Ecto neural progenitor cell (in vitro differentiated cells): Measurements from ENCODE around the gene SMARCC1.
"Not testable (repeated sequence)": the region's sequence is repeated elsewhere in the genome, so short reads cannot be mapped to it uniquely, and the experiment has no call there.

Experiments used
- DNase-seq: peaks from one replicate; pipeline ENCODE4 v3.0.0-alpha.2; 2018; ENCODE audit warnings: low spot score

Gene SMARCC1

DNA sequence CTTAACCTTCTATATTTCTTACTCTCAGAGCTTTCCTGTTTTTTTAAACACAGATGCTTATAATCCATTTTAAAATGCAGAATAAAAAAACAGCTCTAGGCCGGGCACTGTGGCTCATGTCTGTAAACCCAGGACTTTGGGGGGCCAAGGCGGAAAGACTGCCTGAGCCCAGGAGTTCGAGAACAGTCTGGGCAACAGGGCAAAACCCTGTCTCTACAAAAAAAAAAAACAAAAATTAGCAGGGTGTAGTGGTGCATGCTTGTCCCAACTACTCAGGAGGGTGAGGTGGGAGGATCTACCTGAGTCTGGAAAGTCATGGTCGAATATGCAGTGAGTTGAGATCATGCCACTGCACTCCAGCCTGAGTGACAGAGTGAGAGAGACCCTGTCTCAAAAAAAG lies 15.5 kb downstream of the SMARCC1 start:
- DNase-seq, result no peak

DNA sequence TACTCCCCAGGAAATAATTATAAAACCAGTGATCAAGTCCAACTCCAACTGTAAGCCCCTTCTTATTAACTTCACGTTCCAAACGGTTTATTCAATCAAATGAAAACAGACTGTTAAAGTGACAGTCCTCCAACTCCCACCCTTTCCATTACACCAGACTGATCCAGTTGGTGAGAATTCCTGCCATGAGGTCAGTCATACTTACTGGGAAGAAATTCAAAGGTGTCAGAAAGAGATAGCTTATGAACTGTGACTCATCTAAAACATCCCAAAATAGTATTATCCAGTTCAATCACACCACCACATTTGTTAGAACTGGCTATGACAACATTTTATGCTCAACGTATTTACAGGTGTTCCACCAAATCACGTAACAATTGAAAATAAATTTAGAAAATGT lies 19.5 kb downstream of the SMARCC1 start:
- no peak for DNase-seq

- no peak for DNase-seq
These were observed 20.6 kb downstream of the SMARCC1 start for GRCh38 chr3:47761046-47761445.

DNA sequence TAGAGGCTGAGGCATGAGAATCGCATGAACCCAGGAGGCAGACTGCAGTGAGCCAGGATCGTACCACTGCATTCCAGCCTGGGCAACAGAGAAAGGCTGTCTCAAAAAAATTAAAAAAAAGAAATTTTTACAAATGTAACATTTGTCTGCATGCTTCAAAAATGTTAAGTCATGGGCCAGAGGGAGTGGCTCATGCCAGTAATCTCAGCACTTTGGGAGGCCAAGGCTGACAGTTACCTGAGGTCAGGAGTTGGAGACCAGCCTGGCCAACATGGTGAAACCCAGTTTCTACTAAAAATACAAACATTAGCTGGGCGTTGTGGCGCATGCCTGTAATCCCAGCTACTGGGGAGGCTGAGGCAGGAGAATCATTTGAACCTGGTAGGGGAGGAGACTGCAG lies 21.5 kb downstream of the SMARCC1 start:
- DNase-seq, result not testable (repeated sequence)

GRCh38 chr3:47758261-47759025 lies 23.2 kb downstream of the SMARCC1 start:
- no peak for DNase-seq

DNA sequence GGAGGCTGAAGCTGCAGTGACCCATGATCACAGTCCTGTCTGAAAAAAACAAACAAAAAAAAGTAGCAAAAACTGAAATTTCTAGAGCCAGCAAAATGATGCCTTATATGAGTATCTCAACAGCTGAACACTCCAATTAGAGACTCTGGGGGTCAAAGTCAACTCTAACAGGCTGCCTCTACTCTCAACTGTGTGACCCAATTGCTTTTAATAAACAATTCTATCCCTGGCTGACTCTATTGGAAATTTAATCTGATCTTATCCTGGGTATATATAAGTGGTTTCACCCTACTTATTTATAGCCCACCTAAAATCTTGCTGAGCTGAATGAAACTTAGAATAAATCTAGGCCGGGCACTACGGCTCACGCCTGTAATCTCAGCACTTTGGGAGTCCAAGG lies 29.0 kb downstream of the SMARCC1 start:
- no peak for DNase-seq

- not testable (repeated sequence) for DNase-seq
These were observed 30.8 kb downstream of the SMARCC1 start for GRCh38 chr3:47750811-47751354.

GRCh38 chr3:47747558-47747957 lies 34.1 kb downstream of the SMARCC1 start:
- no peak for DNase-seq

DNA sequence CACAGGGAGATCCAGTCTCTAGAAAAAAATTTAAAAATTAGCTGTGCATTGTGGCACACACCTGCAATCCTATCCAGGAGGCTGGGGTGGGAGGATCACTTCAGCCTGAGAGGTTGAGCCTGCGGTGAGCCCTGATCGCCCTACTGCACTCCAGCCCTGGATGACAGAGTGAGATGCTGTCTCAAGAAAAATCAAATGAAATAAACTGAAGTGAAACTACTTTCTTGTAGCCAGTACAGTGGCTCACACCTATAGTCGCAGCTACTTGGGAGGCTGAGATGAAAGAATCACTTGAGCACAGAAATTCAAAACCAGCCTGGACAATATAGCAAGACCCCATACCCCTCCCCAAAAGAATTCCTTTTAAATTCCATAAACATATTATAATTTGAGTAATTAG lies 35.4 kb downstream of the SMARCC1 start:
- DNase-seq, result no peak

DNA sequence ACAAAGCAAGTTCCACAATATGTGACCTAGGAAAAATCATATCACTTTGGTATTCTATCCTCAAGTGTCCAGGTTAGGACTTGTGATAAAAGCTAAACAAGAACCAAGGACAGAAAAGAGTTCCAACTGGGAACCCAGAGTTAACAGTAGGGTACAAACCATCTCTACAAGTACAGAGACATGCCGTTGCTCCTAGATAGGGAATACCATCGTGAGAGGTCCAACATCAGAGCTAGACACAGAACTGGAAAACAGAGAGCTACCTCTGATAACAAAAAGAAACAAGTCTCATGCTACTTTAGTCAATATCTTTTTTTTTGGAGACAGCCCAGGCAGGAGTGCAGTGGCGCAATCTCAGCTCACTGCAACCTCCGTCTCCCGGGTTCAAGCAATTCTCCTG lies 37.8 kb downstream of the SMARCC1 start:
- DNase-seq, result no peak

DNA sequence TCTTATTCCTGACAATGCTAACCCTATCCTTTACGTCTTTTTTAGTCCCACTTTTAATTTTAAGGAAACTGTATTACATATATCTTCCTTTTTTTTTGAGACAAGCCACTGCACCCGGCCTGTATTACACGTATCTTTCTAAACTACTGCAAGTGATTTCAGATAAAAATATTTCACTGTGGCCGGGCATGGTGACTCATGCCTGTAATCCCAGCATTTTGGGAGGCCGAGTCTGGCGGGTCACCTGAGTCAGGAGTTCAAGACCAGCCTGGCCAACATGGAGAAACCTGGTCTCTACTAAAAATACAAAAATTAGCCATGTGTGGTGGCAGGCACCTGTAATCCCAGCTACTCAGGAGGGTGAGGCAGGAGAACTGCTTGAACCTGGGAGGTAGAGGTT lies 38.3 kb downstream of the SMARCC1 start:
- DNase-seq, result not testable (repeated sequence)

DNA sequence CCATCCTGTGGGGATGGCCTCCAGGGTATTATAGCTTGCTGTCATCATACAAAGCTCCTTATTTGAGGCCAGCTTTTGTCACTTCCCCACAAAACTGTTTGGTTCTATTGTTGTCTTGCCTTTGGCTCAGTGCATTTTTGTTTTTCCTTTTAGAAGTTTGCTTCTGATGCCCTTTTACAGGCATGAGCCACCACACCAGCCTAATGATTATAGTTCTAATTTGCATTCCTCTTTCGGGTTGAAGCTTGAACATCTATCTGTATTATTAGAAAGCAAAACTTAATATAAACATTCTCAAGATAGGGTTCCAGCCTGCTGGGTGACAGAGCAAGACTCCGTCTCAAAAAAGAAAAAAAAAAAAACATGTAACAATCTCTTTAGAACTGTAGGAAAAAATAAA lies 39.8 kb downstream of the SMARCC1 start:
- DNase-seq, result no peak

DNA sequence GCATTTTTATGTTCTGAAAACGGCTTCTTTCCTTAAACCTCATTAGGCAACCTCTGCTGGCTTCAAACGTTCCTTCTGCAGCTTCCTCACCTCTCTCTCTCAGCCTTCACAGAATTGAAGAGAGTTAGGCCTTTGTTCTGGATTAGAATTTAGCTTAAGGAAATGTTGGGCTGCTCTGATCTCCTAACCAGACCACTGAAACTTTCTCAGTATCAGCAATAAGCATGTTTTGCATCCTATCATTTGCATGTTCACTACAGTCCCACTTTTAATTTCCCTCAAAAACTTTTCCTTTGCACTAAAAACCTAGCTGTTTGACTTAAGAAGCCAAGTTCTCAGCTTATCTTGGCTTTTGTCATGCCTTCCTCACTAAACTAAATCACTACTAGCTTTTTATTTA lies 49.5 kb downstream of the SMARCC1 start:
- DNase-seq, result no peak

DNA sequence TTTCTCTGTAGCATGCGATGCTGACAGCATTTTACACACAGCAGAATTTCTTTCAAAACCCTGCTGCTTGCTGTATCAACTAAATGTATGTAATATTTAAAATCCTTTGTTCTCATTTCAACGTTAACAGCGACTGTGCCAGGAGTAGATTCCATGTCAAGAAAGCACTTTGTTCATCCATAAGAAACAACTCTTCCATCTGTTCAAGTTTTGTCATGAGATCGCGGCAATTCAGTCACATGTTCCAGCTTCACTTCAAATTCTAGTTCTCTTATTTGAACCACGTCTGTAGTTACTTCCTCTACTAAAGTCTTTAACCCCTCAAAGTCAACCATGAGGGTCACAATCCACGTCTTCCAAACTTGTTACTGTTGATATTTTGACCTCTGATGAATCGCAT lies 50.6 kb downstream of the SMARCC1 start:
- DNase-seq, result no peak

DNA sequence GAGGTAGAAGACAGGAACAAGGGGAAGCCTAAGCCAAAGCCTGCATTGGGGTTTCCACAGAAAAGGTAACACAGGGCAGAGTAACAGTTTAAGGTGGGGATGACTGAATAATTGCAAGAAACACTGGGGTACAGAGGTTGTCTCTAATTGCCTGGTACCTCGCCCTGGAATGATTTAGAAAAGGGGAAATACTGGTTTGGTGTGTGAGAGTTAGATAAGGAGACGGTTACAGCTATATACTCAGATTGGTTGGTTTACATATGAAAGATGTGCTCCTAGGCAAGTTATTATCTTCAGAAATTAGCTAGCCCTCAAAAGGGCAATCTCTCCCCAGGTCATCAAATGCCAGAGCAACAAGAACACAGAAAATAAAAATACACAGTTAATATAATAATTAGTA lies 58.8 kb downstream of the SMARCC1 start:
- no peak for DNase-seq

DNA sequence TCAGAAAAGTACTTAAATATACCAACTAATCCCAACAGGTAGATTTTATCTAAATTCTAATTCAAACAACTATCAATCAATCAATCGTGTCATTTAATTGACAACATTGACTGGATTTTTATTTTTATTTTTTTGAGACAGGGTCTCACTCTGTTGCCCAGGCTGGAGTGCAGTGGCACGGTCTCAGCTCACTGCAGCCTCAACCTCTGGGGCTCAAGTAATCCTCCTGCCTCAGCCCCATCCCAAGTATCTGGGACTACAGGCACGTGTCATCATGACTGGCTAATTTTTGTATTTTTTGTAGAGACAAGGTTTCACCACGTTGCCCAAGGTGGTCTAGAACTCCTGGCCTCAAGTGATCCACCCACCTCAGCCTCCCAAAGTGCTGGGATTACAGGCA lies 64.2 kb downstream of the SMARCC1 start:
- not testable (repeated sequence) for DNase-seq

DNA sequence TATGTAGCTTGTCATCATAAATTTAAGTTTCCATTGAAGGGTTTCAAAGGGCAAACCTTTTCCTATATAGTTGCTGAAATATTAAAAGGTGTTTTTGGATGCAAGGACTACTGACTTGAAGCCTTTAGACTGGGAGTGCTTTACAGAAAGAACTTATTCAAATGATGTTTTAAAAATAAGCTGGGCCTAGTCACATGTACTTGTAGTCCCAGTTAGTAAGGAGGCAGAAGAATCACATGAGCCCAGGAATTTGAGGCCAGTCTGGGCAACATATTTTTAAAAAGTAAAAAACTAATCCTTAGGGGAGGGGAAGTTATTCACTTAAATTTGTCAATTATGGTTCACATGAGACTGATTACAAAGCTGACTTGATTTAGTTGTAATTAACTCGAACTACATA lies 65.0 kb downstream of the SMARCC1 start:
- no peak for DNase-seq

GRCh38 chr3:47715928-47716327 lies 65.8 kb downstream of the SMARCC1 start:
- no peak for DNase-seq

- DNase-seq, result no peak
These were observed 67.1 kb downstream of the SMARCC1 start for GRCh38 chr3:47714606-47715005.

GRCh38 chr3:47713655-47714054 lies 68.0 kb downstream of the SMARCC1 start:
- no peak for DNase-seq

GRCh38 chr3:47712398-47712797 lies 69.3 kb downstream of the SMARCC1 start:
- no peak for DNase-seq

GRCh38 chr3:47711596-47711995 lies 70.1 kb downstream of the SMARCC1 start:
- no peak for DNase-seq

DNA sequence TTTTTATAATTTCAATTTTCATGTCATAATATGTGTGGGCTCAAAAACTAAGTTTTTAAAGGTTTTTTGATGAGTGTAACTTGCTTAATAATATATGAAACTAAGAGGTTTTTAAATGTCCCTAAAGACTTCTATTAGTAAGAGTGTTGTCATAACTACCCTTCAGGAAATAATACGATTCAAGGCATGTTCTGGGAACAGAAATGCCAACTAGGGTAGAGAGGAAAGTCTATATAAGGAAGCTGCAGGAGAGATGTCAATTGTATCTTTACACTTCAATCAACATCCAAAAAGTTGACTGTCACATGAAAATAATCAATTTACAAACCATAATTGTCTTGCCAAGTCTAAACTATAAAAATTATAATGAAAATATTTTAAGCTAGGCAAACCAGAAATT lies 76.3 kb downstream of the SMARCC1 start:
- no peak for DNase-seq

- DNase-seq, result no peak
These were observed 77.5 kb downstream of the SMARCC1 start for GRCh38 chr3:47704237-47704612.
